GM12892 (cell line): ENCODE data around the gene RIC8A.

Source experiments
- POLR2A ChIP-seq: IDR thresholded peaks from 2 replicates; pipeline ENCODE4 v1.6.1; 2011; ENCODE audit warnings: low read depth, low read length, control low read depth
- TAF1 ChIP-seq: IDR thresholded peaks from 2 replicates; pipeline ENCODE4 v1.6.1; 2011; ENCODE audit warnings: low read depth, mild to moderate bottlenecking, control low read depth, low read length, borderline replicate concordance

GRCh38 chr11:259413-259812, 51.9 kb downstream of the RIC8A start:
- no peak for TF ChIP-seq POLR2A
- no peak for TF ChIP-seq TAF1
